ENCODE data around the gene BCL7A. TPM values are rescaled to one million over a fixed set of nuclear protein-coding genes. Genes with fewer than 3 reads are reported as not detected.
"Not testable (repeated sequence)": the region's sequence is repeated elsewhere in the genome, so short reads cannot be mapped to it uniquely, and the experiment has no call there.

Gene BCL7A
- total RNA-seq, 2 experiments from 2014 or later: 6.2 to 8.1 TPM

GRCh38 chr12:122048151-122048550 lies 26.5 kb downstream of the BCL7A start:
- POLR2A ChIA-PET: interaction anchor here (0.6 kb wide), 1 partner anchor 235 kb away, joined by 3 read pairs; no protein-coding TSS in a partner anchor
- H3K4me3 Mint-ChIP-seq: no peak overlapping the region
- peaks cover 4% of the 10 kb centered on the region for H3K36me3 Mint-ChIP-seq (ENCODE audit: low read depth)
- H3K9me3 Mint-ChIP-seq (ENCODE audit: insufficient read depth): no peaks in the 10 kb centered on the region
- H3K27me3 Mint-ChIP-seq (ENCODE audit: low read depth): no peaks in the 10 kb centered on the region
- CTCF ChIA-PET: interaction anchor here (1.7 kb wide), 1 partner anchor 75 kb away, joined by 12 read pairs; no protein-coding TSS in a partner anchor
- no peak overlapping the region for H3K27ac Mint-ChIP-seq
- no peak for DNase-seq
- H3K4me1 Mint-ChIP-seq (ENCODE audit: low read depth): no peaks in the 10 kb centered on the region
- no peak for ATAC-seq

- POLR2A ChIA-PET: interaction anchor here (1.5 kb wide), 1 partner anchor 153 kb away, joined by 3 read pairs; the partner anchor contains the start of gene B3GNT4
- CTCF ChIA-PET: interaction anchor here (1.2 kb wide), 1 partner anchor 141 kb away, joined by 3 read pairs; no protein-coding TSS in a partner anchor
- H3K4me1 Mint-ChIP-seq (ENCODE audit: low read depth): peaks cover 9% of the 10 kb centered on the region
Observed at GRCh38 chr12:122049827-122050226, 28.1 kb downstream of the BCL7A start.

GRCh38 chr12:122050706-122051105 lies 29.0 kb downstream of the BCL7A start:
- H3K27ac Mint-ChIP-seq: no peak overlapping the region
- no peak for ATAC-seq

More at GRCh38 chr12:122049827-122050226, 28.1 kb downstream of the BCL7A start:
- Mint-ChIP-seq H3K4me3 (no peak overlapping the region), H3K27me3 (ENCODE audit: low read depth) (no peaks in the 10 kb centered on the region), H3K9me3 (ENCODE audit: insufficient read depth) (no peaks in the 10 kb centered on the region), H3K27ac (no peak overlapping the region), H3K36me3 (ENCODE audit: low read depth) (no peaks in the 10 kb centered on the region)
- no peak for DNase-seq
- no peak for ATAC-seq

GRCh38 chr12:122051231-122051876 lies 29.7 kb downstream of the BCL7A start:
- ChIA-PET POLR2A (no interaction called here), CTCF (interaction anchor here (1.2 to 2.1 kb wide), 2 partner anchors 72 to 139 kb away, joined by 3 to 17 read pairs; no protein-coding TSS in a partner anchor)
- Mint-ChIP-seq H3K36me3 (ENCODE audit: low read depth) (no peaks in the 10 kb centered on the region), H3K4me1 (ENCODE audit: low read depth) (peaks cover 11% of the 10 kb centered on the region), H3K9me3 (ENCODE audit: insufficient read depth) (no peaks in the 10 kb centered on the region), H3K4me3 (no peak overlapping the region), H3K27me3 (ENCODE audit: low read depth) (no peaks in the 10 kb centered on the region), H3K27ac (no peak overlapping the region)
- ATAC-seq (no peak), DNase-seq (no peak)

More at GRCh38 chr12:122050706-122051105, 29.0 kb downstream of the BCL7A start:
- no peaks in the 10 kb centered on the region for H3K27me3 Mint-ChIP-seq (ENCODE audit: low read depth)
- POLR2A ChIA-PET: no interaction called here
- H3K4me1 Mint-ChIP-seq (ENCODE audit: low read depth): peaks cover 11% of the 10 kb centered on the region
- H3K9me3 Mint-ChIP-seq (ENCODE audit: insufficient read depth): no peaks in the 10 kb centered on the region
- no peak overlapping the region for H3K4me3 Mint-ChIP-seq
- no peak for DNase-seq
- CTCF ChIA-PET: interaction anchor here (1.2 to 2.1 kb wide), 2 partner anchors 72 to 140 kb away, joined by 3 to 17 read pairs; no protein-coding TSS in a partner anchor
- no peaks in the 10 kb centered on the region for H3K36me3 Mint-ChIP-seq (ENCODE audit: low read depth)

- H3K4me1 Mint-ChIP-seq (ENCODE audit: low read depth): peaks cover 11% of the 10 kb centered on the region
- H3K4me3 Mint-ChIP-seq: no peak overlapping the region
- ChIA-PET CTCF (interaction anchor here (2.1 kb wide), 1 partner anchor 71 kb away, joined by 17 read pairs; no protein-coding TSS in a partner anchor), POLR2A (no interaction called here)
- H3K27ac Mint-ChIP-seq: no peak overlapping the region
- no peaks in the 10 kb centered on the region for H3K27me3 Mint-ChIP-seq (ENCODE audit: low read depth)
- peaks cover 3% of the 10 kb centered on the region for H3K36me3 Mint-ChIP-seq (ENCODE audit: low read depth)
- no peak for DNase-seq
- ATAC-seq: no peak
- no peaks in the 10 kb centered on the region for H3K9me3 Mint-ChIP-seq (ENCODE audit: insufficient read depth)
Observed at GRCh38 chr12:122052285-122052684, 30.6 kb downstream of the BCL7A start.

- Mint-ChIP-seq H3K36me3 (ENCODE audit: low read depth) (peaks cover 8% of the 10 kb centered on the region), H3K9me3 (ENCODE audit: insufficient read depth) (no peaks in the 10 kb centered on the region), H3K4me3 (no peak overlapping the region), H3K27ac (no peak overlapping the region), H3K27me3 (ENCODE audit: low read depth) (no peaks in the 10 kb centered on the region), H3K4me1 (ENCODE audit: low read depth) (peaks cover 11% of the 10 kb centered on the region)
- DNase-seq: no peak
- no peak for ATAC-seq
- POLR2A ChIA-PET: interaction anchor here (1.7 kb wide), 1 partner anchor 26 kb away, joined by 11 read pairs; no protein-coding TSS in a partner anchor
- CTCF ChIA-PET: interaction anchor here (0.6 to 3.8 kb wide), 37 partner anchors 8 to 257 kb away, joined by 3 to 103 read pairs (median 5); no protein-coding TSS in a partner anchor
Observed at GRCh38 chr12:122054842-122055520, 33.3 kb downstream of the BCL7A start.

- H3K36me3 Mint-ChIP-seq (ENCODE audit: low read depth); ATAC-seq; POLR2A ChIA-PET; DNase-seq; H3K27ac Mint-ChIP-seq; H3K9me3 Mint-ChIP-seq (ENCODE audit: insufficient read depth); H3K4me3 Mint-ChIP-seq; H3K27me3 Mint-ChIP-seq (ENCODE audit: low read depth): not testable (repeated sequence)
- H3K4me1 Mint-ChIP-seq (ENCODE audit: low read depth): peaks cover 11% of the 10 kb centered on the region
- CTCF ChIA-PET: interaction anchor here (1.1 to 3.8 kb wide), 4 partner anchors 66 to 105 kb away, joined by 3 to 103 read pairs (median 4); no protein-coding TSS in a partner anchor
Observed at GRCh38 chr12:122056406-122056805, 34.7 kb downstream of the BCL7A start.

GRCh38 chr12:122057007-122057735 lies 35.5 kb downstream of the BCL7A start:
- Mint-ChIP-seq H3K9me3 (ENCODE audit: insufficient read depth) (no peaks in the 10 kb centered on the region), H3K4me1 (ENCODE audit: low read depth) (peaks cover 11% of the 10 kb centered on the region), H3K36me3 (ENCODE audit: low read depth) (peaks cover 8% of the 10 kb centered on the region), H3K27ac (no peak overlapping the region), H3K27me3 (ENCODE audit: low read depth) (no peaks in the 10 kb centered on the region), H3K4me3 (no peak overlapping the region)
- no peak for ATAC-seq
- ChIA-PET POLR2A (no interaction called here), CTCF (interaction anchor here (1.4 to 3.8 kb wide), 2 partner anchors 65 to 73 kb away, joined by 4 to 103 read pairs; no protein-coding TSS in a partner anchor)
- no peak for DNase-seq

- H3K27me3 Mint-ChIP-seq (ENCODE audit: low read depth): no peaks in the 10 kb centered on the region
- H3K27ac Mint-ChIP-seq: no peak overlapping the region
- CTCF ChIA-PET: no interaction called here
- no peak overlapping the region for H3K4me3 Mint-ChIP-seq
- DNase-seq (no peak), ATAC-seq (no peak)
- peaks cover 11% of the 10 kb centered on the region for H3K4me1 Mint-ChIP-seq (ENCODE audit: low read depth)
- POLR2A ChIA-PET: no interaction called here
- peaks cover 8% of the 10 kb centered on the region for H3K36me3 Mint-ChIP-seq (ENCODE audit: low read depth)
- H3K9me3 Mint-ChIP-seq (ENCODE audit: insufficient read depth): no peaks in the 10 kb centered on the region
Observed at GRCh38 chr12:122057769-122058168, 36.1 kb downstream of the BCL7A start.

- Mint-ChIP-seq H3K27me3 (ENCODE audit: low read depth) (no peaks in the 10 kb centered on the region), H3K36me3 (ENCODE audit: low read depth) (peaks cover 8% of the 10 kb centered on the region), H3K4me1 (ENCODE audit: low read depth) (peaks cover 18% of the 10 kb centered on the region), H3K9me3 (ENCODE audit: insufficient read depth) (no peaks in the 10 kb centered on the region), H3K4me3 (no peak overlapping the region), H3K27ac (no peak overlapping the region)
- ChIA-PET POLR2A (no interaction called here), CTCF (no interaction called here)
- ATAC-seq (no peak), DNase-seq (no peak)
Observed at GRCh38 chr12:122058549-122059149, 37.0 kb downstream of the BCL7A start.

- ATAC-seq: no peak
- H3K4me3 Mint-ChIP-seq: no peak overlapping the region
- CTCF ChIA-PET: interaction anchor here (2.4 kb wide), 1 partner anchor 64 kb away, joined by 7 read pairs; no protein-coding TSS in a partner anchor
- no peak overlapping the region for H3K27ac Mint-ChIP-seq
- H3K27me3 Mint-ChIP-seq (ENCODE audit: low read depth): no peaks in the 10 kb centered on the region
- no peaks in the 10 kb centered on the region for H3K9me3 Mint-ChIP-seq (ENCODE audit: insufficient read depth)
- no peak for DNase-seq
- peaks cover 8% of the 10 kb centered on the region for H3K36me3 Mint-ChIP-seq (ENCODE audit: low read depth)
- POLR2A ChIA-PET: no interaction called here
- peaks cover 20% of the 10 kb centered on the region for H3K4me1 Mint-ChIP-seq (ENCODE audit: low read depth)
Observed at GRCh38 chr12:122059203-122059960, 37.7 kb downstream of the BCL7A start.

Measured in activated CD8-positive, alpha-beta T cell treated with anti-CD3 and anti-CD28 coated beads, Interleukin-2, amount 10 ng/mL, durations not matched to agents 7 days and 5 days (primary cell).